SK-N-SH treated with all-trans-retinoic acid at 6 μM for 48 hours (cell line): ENCODE data around the gene GPC6.

Experiments
- ATAC-seq: fragments of 200-7000 bp; cut with Tn5 transposase; 3 replicates; pipeline ENCODE4 v1.9.1; 2020; ENCODE audit warnings: mild to moderate bottlenecking, moderate library complexity
- CREB5 ChIP-seq: fragments of 250-450 bp; sonication (Bioruptor Pico); IDR thresholded peaks from 2 replicates; pipeline ENCODE4 v1.5.1; 2020; ENCODE audit warnings: low read depth, mild to moderate bottlenecking, moderate library complexity
- CSDC2 ChIP-seq: fragments of 250-450 bp; sonication (Bioruptor Pico); IDR thresholded peaks from 2 replicates; pipeline ENCODE4 v1.5.0; 2020; ENCODE audit warnings: mild to moderate bottlenecking, moderate library complexity
- CSRNP3 ChIP-seq: fragments of 250-450 bp; sonication (Bioruptor Pico); IDR thresholded peaks from 2 replicates; pipeline ENCODE4 v1.5.1; 2021; ENCODE audit warnings: mild to moderate bottlenecking, moderate library complexity
- ESRRG ChIP-seq: fragments of 250-450 bp; sonication (Bioruptor Pico); IDR thresholded peaks from 2 replicates; pipeline ENCODE4 v1.6.1; 2021; ENCODE audit warnings: mild to moderate bottlenecking
- GLIS3 ChIP-seq: fragments of 250-450 bp; sonication (Bioruptor Pico); IDR thresholded peaks from 2 replicates; pipeline ENCODE4 v1.5.0; 2020; ENCODE audit warnings: mild to moderate bottlenecking, moderate library complexity
- ISL1 ChIP-seq: fragments of 250-450 bp; sonication (Bioruptor Pico); IDR thresholded peaks from 2 replicates; pipeline ENCODE4 v2.1.2; 2022; ENCODE audit warnings: mild to moderate bottlenecking, moderate library complexity
- OSR1 ChIP-seq: fragments of 250-450 bp; sonication (Bioruptor Pico); IDR thresholded peaks from 2 replicates; pipeline ENCODE4 v1.8.0; 2022; ENCODE audit warnings: moderate library complexity, mild to moderate bottlenecking, inconsistent platforms
- PATZ1 ChIP-seq: fragments of 250-450 bp; sonication (Bioruptor Pico); IDR thresholded peaks from 2 replicates; pipeline ENCODE4 v1.8.0; 2020; ENCODE audit warnings: mild to moderate bottlenecking, moderate library complexity, borderline replicate concordance
- POU6F1 ChIP-seq: fragments of 250-450 bp; sonication (Bioruptor Pico); IDR thresholded peaks from 2 replicates; pipeline ENCODE4 v1.8.0; 2021; ENCODE audit warnings: low read depth, mild to moderate bottlenecking, moderate library complexity, borderline replicate concordance
- PPARA ChIP-seq: fragments of 250-450 bp; sonication (Bioruptor Pico); IDR thresholded peaks from 2 replicates; pipeline ENCODE4 v1.5.0; 2020; ENCODE audit warnings: mild to moderate bottlenecking, borderline replicate concordance
- RARB ChIP-seq: fragments of 250-450 bp; sonication (Bioruptor Pico); IDR thresholded peaks from 2 replicates; pipeline ENCODE4 v1.8.0; 2021; ENCODE audit warnings: mild to moderate bottlenecking, moderate library complexity
- SNAI2 ChIP-seq: fragments of 250-450 bp; sonication (Bioruptor Pico); IDR thresholded peaks from 2 replicates; pipeline ENCODE4 v1.5.0; 2020; ENCODE audit warnings: mild to moderate bottlenecking, moderate library complexity
- TCF4 ChIP-seq: fragments of 250-450 bp; sonication (Bioruptor Pico); IDR thresholded peaks from 2 replicates; pipeline ENCODE4 v1.8.0; 2021; ENCODE audit warnings: mild to moderate bottlenecking, moderate library complexity, borderline replicate concordance
- TSHZ2 ChIP-seq: fragments of 250-450 bp; sonication (Bioruptor Pico); IDR thresholded peaks from 2 replicates; pipeline ENCODE4 v1.5.0; 2020; ENCODE audit warnings: mild to moderate bottlenecking, moderate library complexity
- ZC3H10 ChIP-seq: fragments of 250-450 bp; sonication (Bioruptor Pico); IDR thresholded peaks from 2 replicates; pipeline ENCODE4 v1.5.1; 2021; ENCODE audit warnings: mild to moderate bottlenecking, moderate library complexity
- ZFP3 ChIP-seq: fragments of 250-450 bp; sonication (Bioruptor Pico); IDR thresholded peaks from 2 replicates; pipeline ENCODE4 v1.5.0; 2020; ENCODE audit warnings: mild to moderate bottlenecking, moderate library complexity
- ZFP30 ChIP-seq: fragments of 450-650 bp; formaldehyde crosslinking; IDR thresholded peaks from 2 replicates; pipeline ENCODE4 v1.5.0; 2022; ENCODE audit warnings: mild to moderate bottlenecking, moderate library complexity
- ZNF565 ChIP-seq: fragments of 450-650 bp; formaldehyde crosslinking; conservative IDR thresholded peaks from 2 replicates; pipeline ENCODE4 v1.5.0; 2020; ENCODE audit warnings: low read depth, mild to moderate bottlenecking, moderate library complexity
- ZNF8 ChIP-seq: fragments of 450-650 bp; formaldehyde crosslinking; IDR thresholded peaks from 2 replicates; pipeline ENCODE4 v1.5.0; 2020; ENCODE audit warnings: mild to moderate bottlenecking, moderate library complexity

GPC6 gene

GRCh38 chr13:94286581-94286980, 1060.0 kb downstream of the GPC6 start:
- no peak for ATAC-seq
- TF ChIP-seq CSRNP3 (CRISPR knock-in tag): no peak
- TF ChIP-seq ZNF8: no peak
- no peak for TF ChIP-seq TSHZ2 (CRISPR knock-in tag)
- TF ChIP-seq CSDC2: no peak
- no peak for TF ChIP-seq PPARA (CRISPR knock-in tag)
- TF ChIP-seq ZFP30 (CRISPR knock-in tag): no peak
- no peak for TF ChIP-seq SNAI2 (CRISPR knock-in tag)
- no peak for TF ChIP-seq POU6F1
- no peak for TF ChIP-seq TCF4
- TF ChIP-seq ZC3H10 (CRISPR knock-in tag): no peak
- TF ChIP-seq CREB5 (CRISPR knock-in tag): no peak
- TF ChIP-seq OSR1 (CRISPR knock-in tag): no peak
- TF ChIP-seq PATZ1 (CRISPR knock-in tag): no peak
- TF ChIP-seq ZNF565 (CRISPR knock-in tag): no peak
- no peak for TF ChIP-seq ISL1
- TF ChIP-seq ZFP3 (CRISPR knock-in tag): no peak
- TF ChIP-seq RARB (CRISPR knock-in tag): no peak
- TF ChIP-seq ESRRG: no peak
- TF ChIP-seq, all 23 proteins: peak for 0

GRCh38 chr13:94291631-94292322, 1065.2 kb downstream of the GPC6 start:
- ATAC-seq: no peak
- TF ChIP-seq ZFP3 (CRISPR knock-in tag) (no peak), GLIS3 (CRISPR knock-in tag) (no peak), ZC3H10 (CRISPR knock-in tag) (no peak), CSRNP3 (CRISPR knock-in tag) (no peak), TSHZ2 (CRISPR knock-in tag) (no peak), CREB5 (CRISPR knock-in tag) (no peak), ISL1 (no peak), RARB (CRISPR knock-in tag) (no peak)
- TF ChIP-seq, all 23 proteins: peak for 0
